Left lung (tissue), 10 donors: ENCODE data around the gene DEPDC7. TPM values are rescaled to one million over a fixed set of nuclear protein-coding genes. Genes with fewer than 3 reads are reported as not detected.

Experiments used
- ATAC-seq: fragments of 200-7000 bp; cut with Tn5 transposase; one replicate; pipeline ENCODE4 v1.9.1; 2020; ENCODE audit warnings: moderate library complexity
- DNase-seq, 4 donors: peaks; one replicate each; pipeline ENCODE4 v3.0.0-alpha.2; 2013 to 2020
- H3K27ac ChIP-seq, 2 donors: fragments of 200-600 bp; sonication (generic) in 1 of 2; one replicate each; pipeline versions ENCODE4 v1.5.0 to v1.8.0; 2020 to 2021
- H3K27me3 ChIP-seq, 2 donors: fragments of 200-600 bp; sonication (generic) in 1 of 2; one replicate each; pipeline versions ENCODE4 v1.5.0 to v1.8.0; 2020 to 2021
- H3K36me3 ChIP-seq, 2 donors: fragments of 200-600 bp; sonication (generic) in 1 of 2; one replicate each; pipeline versions ENCODE4 v1.5.0 to v1.8.0; 2020 to 2021
- H3K4me1 ChIP-seq, 2 donors: fragments of 200-600 bp; one replicate each; pipeline ENCODE4 v1.8.0; 2021
- H3K4me3 ChIP-seq, 2 donors: fragments of 200-600 bp; sonication (generic) in 1 of 2; one replicate each; pipeline versions ENCODE4 v1.5.0 to v1.8.0; 2020 to 2021; ENCODE audit warnings: mild to moderate bottlenecking in 1 of 2
- H3K9me3 ChIP-seq, 2 donors: fragments of 200-600 bp; sonication (generic) in 1 of 2; one replicate each; pipeline versions ENCODE4 v1.5.0 to v1.8.0; 2020 to 2021
- intact Hi-C, 2 donors: fragments of 100-400 bp; cut with DNase I; formaldehyde crosslinking; loops; one replicate each; pipeline versions ENCODE4 v1.11.2 to v1.14.2; 2022
- polyA plus RNA-seq, 6 donors: library from polyadenylated mRNA; unstranded; fragments of 120-200 nt; gene quantifications; one replicate each; pipeline ENCODE4 v1.2.1, GENCODE V29; 2013; ENCODE audit not compliant: insufficient read length in 6 of 6
- total RNA-seq, 2 donors: library from RNA; stranded (reverse); fragmentation: NEBNext Ultra II Directional; extraction: Animal tissue kit (Norgen Biotek cat#: 25700); gene quantifications; one replicate each; pipeline ENCODE4 v1.2.1, GENCODE V29; 2021
- TF ChIP-seq, protein P1 (sequence below), 2 donors: fragments of 200-600 bp; sonication (generic) in 1 of 2; IDR thresholded peaks; one replicate each; pipeline versions ENCODE4 v1.5.0 to v1.8.0; 2021; ENCODE audit warnings: antibody characterized with exemption in 2 of 2
- donor health status: DM: no; HTN: yes; CAD: no.
- donor health status: DM: no; HTN: no; CAD: no.

Gene DEPDC7
- total and polyA plus RNA-seq, 8 donors, result 1.2 to 23.5 (median 18.5) TPM

- peaks cover 0 to 42% of the 10 kb centered on the region in 2 donors for H3K27me3 ChIP-seq
- no peak overlapping the region for H3K27ac ChIP-seq
- DNase-seq, result no peak
- ATAC-seq, result no peak
- H3K36me3 ChIP-seq, result no peaks in the 10 kb centered on the region
- intact Hi-C loops, result no loop called here
- H3K9me3 ChIP-seq, result no peaks in the 10 kb centered on the region
- TF ChIP-seq, protein P1, sequence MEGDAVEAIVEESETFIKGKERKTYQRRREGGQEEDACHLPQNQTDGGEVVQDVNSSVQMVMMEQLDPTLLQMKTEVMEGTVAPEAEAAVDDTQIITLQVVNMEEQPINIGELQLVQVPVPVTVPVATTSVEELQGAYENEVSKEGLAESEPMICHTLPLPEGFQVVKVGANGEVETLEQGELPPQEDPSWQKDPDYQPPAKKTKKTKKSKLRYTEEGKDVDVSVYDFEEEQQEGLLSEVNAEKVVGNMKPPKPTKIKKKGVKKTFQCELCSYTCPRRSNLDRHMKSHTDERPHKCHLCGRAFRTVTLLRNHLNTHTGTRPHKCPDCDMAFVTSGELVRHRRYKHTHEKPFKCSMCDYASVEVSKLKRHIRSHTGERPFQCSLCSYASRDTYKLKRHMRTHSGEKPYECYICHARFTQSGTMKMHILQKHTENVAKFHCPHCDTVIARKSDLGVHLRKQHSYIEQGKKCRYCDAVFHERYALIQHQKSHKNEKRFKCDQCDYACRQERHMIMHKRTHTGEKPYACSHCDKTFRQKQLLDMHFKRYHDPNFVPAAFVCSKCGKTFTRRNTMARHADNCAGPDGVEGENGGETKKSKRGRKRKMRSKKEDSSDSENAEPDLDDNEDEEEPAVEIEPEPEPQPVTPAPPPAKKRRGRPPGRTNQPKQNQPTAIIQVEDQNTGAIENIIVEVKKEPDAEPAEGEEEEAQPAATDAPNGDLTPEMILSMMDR (IDR thresholded peaks at IDR 0.05), result no peak
- H3K4me1 ChIP-seq, result peaks cover 6 to 13% of the 10 kb centered on the region in 2 donors
- H3K4me3 ChIP-seq, result no peak overlapping the region
These were observed 2.3 kb downstream of the DEPDC7 start for GRCh38 chr11:33017965-33018364.

DNA sequence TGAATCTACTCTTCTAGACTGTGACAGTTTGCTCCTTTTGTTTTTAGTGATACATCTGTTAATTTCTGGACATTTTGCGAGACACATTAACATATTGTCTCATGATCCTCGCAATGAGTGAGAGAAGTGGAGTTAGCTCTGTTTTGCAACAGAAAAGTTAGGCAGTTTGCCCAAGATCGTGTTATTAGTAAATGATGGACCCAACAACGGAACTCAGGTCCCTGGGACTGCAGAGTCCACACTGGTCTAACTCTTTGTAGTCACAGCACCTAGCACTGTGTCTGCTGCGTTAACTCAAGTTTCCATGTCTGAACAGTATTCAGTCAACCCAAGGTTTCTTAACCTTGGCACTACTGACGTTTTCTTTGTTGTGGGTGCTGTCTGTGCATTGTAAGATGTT is 3.2 kb downstream of the DEPDC7 start:
- DNase-seq, result no peak
- H3K4me1 ChIP-seq, result peaks cover 6 to 13% of the 10 kb centered on the region in 2 donors
- intact Hi-C loops, result no loop called here
- TF ChIP-seq, protein P1 (IDR thresholded peaks at IDR 0.05), result no peak
- H3K27me3 ChIP-seq, result peaks cover 0 to 42% of the 10 kb centered on the region in 2 donors
- no peak for ATAC-seq
- no peak overlapping the region for H3K4me3 ChIP-seq
- H3K36me3 ChIP-seq, result no peaks in the 10 kb centered on the region
- H3K27ac ChIP-seq, result no peak overlapping the region
- H3K9me3 ChIP-seq, result no peaks in the 10 kb centered on the region

DNA sequence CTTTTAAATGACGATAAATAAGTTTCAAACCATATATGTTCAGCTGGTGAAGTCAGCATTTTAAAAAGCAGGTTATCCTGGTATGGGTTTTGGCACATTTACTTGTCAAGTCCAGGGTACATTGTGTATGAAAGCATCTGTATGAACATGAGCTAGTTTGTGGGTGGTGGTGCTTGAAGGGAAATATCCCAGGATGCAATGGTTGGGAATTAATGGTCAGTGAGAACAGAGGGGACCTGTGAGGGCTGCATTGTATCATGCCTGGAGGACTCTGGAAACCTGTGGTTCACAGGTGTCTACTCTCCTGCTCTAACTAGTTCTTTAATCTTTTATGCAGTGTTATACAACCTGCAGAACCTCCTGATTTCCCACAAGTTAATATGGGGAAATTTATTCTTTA is 5.8 kb downstream of the DEPDC7 start:
- Histone ChIP-seq H3K9me3 (no peaks in the 10 kb centered on the region), H3K4me1 (peaks cover 2 to 6% of the 10 kb centered on the region in 2 donors), H3K36me3 (no peaks in the 10 kb centered on the region), H3K4me3 (no peak overlapping the region), H3K27me3 (peaks cover 0 to 20% of the 10 kb centered on the region in 2 donors), H3K27ac (no peak overlapping the region)
- intact Hi-C loops, result no loop called here
- TF ChIP-seq, protein P1 (IDR thresholded peaks at IDR 0.05), result no peak
- DNase-seq (no peak), ATAC-seq (no peak)

- H3K4me3 ChIP-seq, result no peak overlapping the region
- no peak overlapping the region for H3K27ac ChIP-seq
- no peaks in the 10 kb centered on the region for H3K9me3 ChIP-seq
- H3K36me3 ChIP-seq, result no peaks in the 10 kb centered on the region
- peaks cover 0 to 4% of the 10 kb centered on the region in 2 donors for H3K4me1 ChIP-seq
- DNase-seq (no peak), ATAC-seq (no peak)
- H3K27me3 ChIP-seq, result peaks cover 0 to 16% of the 10 kb centered on the region in 2 donors
- intact Hi-C loops, result no loop called here
- TF ChIP-seq, protein P1 (IDR thresholded peaks at IDR 0.05), result no peak
These were observed 6.3 kb downstream of the DEPDC7 start for GRCh38 chr11:33021937-33022336.

GRCh38 chr11:33025339-33025722 is 9.7 kb downstream of the DEPDC7 start:
- ATAC-seq, result no peak
- no peak overlapping the region for H3K4me3 ChIP-seq
- no peaks in the 10 kb centered on the region for H3K36me3 ChIP-seq
- H3K27ac ChIP-seq, result no peak overlapping the region
- TF ChIP-seq, protein P1 (IDR thresholded peaks at IDR 0.05), result no peak
- no peaks in the 10 kb centered on the region for H3K9me3 ChIP-seq
- intact Hi-C loops, result no loop called here
- no peak for DNase-seq
- H3K4me1 ChIP-seq, result no peaks in the 10 kb centered on the region
- no peaks in the 10 kb centered on the region for H3K27me3 ChIP-seq
